Stimulated activated CD4-positive, alpha-beta T cell treated with anti-CD3 and anti-CD28 coated beads, Interleukin-1b, Interleukin-23, amount 100 ng/mL, for 24 hours (primary cell): ENCODE measurements around the gene GNA12.
"Not testable (repeated sequence)": the region's sequence is repeated elsewhere in the genome, so short reads cannot be mapped to it uniquely, and the experiment has no call there.

Experiments
- DNase-seq, 4 experiments: peaks; one replicate each; pipeline ENCODE4 v3.0.0-alpha.2; 2020; ENCODE audit warnings: low read depth in 4 of 4, low spot score in 1 of 4

Gene GNA12

DNA sequence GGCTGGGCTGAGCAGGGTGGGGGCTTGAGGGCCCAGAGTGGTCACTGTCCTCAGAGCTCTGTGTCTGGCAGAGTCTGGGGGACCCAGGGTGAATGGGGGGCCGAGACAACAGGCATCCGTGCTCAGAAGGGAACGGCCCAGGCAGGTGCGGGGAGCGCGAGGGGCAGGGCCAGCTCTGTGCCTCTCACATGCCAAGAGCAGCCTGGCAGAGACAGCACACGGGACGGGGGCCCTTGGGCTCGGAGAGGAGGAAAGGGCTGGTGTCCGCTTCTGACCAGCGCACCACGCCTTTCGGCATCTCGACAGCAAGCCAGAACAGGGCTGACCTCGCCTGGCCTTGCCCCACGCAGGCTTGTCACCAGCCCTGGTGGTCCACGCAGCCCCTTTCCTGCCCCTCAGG is 142.7 kb downstream of the GNA12 start:
- no peak for DNase-seq

- DNase-seq = no peak
Observed at GRCh38 chr7:2700141-2700850, 143.8 kb downstream of the GNA12 start.

- DNase-seq = no peak
Observed at GRCh38 chr7:2699289-2699620, 144.9 kb downstream of the GNA12 start.

GRCh38 chr7:2698581-2699288 is 145.4 kb downstream of the GNA12 start:
- peak in 2 of 4 experiments; percentile 20 to 37 for DNase-seq

DNA sequence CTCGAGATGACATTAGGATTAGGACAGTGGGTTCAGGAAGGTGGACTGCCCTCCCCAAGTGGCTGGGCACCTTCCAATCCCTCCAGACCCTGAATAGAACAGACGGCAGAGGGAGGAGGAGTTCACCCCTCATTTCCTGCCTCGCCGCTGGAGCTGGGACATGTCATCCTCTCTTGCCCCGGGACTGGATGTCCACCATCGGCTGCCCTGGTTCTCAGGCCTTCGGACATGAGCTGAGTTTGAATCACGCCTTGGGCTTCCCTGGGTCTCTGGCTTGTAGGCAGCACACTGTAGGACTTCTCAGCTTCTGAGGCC is 150.0 kb downstream of the GNA12 start:
- DNase-seq = not testable (repeated sequence)

- DNase-seq = not testable (repeated sequence)
Observed at GRCh38 chr7:2693420-2694121, 150.5 kb downstream of the GNA12 start.

- DNase-seq = no peak
Observed at GRCh38 chr7:2692543-2692942, 151.6 kb downstream of the GNA12 start.

DNA sequence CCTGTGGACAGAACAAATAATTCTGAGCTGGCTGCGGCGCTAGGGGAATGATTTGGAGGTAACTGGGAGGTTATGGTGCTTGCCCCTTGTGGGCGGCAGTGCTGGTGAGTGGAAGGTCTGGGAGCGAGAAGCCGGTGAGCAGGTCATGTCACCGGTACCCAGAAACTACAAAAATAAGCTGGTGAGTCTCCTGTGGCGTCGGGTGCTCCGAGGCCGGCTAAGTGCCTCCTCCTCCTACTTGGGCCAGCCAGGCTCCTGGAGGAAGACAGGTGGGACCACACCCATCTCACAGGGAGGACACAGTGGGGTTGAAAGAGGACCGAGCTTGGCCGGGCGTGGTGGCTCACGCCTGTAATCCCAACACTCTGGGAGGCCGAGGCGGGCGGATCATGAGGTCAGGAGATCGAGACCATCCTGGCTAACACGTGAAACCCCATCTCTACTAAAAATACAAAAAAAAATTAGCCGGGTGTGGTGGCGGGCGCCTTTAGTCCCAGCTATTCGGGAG is 152.1 kb downstream of the GNA12 start:
- not testable (repeated sequence) for DNase-seq

DNA sequence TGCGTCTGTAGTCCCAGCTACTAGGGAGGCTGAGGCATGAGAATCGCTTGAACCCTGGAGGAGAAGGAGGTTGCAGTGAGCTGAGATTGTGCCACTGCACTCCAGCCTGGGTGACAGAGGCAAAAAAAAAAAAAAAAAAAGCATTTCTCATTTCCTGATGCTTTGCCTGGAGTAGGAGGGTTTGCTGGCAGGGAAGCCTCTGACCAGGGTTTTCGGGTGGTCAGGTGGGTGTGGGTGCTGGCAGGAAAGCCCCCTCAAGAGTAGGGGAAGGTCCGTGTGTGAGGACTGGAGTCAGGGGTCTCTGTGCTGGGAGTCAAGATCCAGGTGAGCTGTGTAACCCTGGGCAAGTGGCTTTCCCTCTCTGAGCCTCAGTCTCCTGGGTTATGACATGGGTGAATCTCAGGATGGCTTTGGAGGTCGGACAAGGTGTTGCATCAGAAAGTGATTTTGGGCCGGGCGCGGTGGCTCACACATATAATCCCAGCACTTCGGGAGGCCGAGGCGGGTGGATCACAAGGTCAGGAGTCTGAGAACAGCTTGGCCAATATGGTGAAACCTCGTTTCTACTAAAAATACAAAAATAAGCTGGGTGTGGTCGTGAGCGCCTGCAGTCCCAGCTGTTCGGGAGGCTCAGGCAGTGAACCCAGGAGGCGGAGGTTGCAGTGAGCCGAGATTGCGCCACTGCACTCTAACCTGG is 152.9 kb downstream of the GNA12 start:
- DNase-seq = no peak

DNA sequence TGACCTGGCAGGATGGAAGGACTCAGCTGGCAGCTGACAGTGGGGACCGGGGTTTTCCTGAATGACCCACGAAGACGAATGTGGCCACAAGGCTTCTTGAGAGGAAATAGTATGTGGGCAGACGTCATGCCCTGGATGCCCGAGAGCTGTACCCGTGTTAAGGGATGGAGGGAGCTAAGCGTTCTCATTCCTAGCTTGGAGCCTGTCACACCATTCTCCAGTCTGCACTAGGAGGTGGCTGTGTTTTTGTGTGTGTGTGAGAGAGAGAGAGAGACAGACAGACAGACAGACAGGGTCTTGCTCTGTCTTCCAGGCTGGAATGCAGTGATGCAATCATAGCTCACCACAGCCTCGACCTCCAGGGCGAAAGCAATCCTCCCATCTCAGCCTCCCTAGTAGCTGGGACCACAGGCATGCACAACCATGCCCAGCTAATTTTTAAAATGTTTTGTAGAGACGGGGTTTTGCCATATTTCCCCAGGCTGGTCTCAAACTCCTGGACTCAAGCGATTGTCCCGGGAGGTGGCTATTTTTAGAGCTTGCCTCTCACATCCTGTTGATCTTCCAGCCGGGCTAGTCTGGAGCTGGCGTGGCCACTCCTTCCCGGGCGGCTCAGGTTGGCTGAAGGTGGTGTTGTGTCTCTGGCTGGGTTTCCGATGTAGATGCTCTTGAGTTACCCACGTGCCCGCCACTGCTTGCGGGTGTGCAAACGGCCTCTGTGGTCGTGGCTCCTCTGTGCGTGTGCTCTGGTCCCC is 154.0 kb downstream of the GNA12 start:
- no peak for DNase-seq

DNA sequence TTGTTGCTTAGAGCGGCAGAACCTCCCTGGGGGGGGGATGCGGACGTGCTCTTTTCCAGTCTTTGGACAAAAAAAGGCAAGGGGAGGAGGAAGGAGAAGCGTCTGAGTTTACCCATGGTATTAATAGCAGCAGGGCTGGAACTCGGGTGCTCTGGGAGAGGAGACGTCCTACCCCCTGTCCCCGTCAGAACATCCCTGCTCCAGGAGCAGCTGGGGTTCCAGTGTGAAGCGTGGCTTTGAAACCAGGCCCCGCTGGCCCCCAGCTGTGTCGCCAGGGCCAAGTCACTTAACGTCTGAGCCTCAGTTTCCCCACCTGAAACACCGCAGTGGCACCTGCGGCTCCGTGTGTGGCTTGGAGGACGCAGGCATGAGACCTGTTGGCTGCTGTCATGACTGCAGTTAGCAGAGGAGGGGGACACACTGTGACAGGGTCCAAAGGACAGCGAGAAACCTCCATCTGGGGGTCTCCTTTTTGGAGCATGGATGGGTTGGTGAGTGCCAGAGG is 154.7 kb downstream of the GNA12 start:
- DNase-seq = no peak

GRCh38 chr7:2688409-2689342 is 155.4 kb downstream of the GNA12 start:
- no peak for DNase-seq

DNA sequence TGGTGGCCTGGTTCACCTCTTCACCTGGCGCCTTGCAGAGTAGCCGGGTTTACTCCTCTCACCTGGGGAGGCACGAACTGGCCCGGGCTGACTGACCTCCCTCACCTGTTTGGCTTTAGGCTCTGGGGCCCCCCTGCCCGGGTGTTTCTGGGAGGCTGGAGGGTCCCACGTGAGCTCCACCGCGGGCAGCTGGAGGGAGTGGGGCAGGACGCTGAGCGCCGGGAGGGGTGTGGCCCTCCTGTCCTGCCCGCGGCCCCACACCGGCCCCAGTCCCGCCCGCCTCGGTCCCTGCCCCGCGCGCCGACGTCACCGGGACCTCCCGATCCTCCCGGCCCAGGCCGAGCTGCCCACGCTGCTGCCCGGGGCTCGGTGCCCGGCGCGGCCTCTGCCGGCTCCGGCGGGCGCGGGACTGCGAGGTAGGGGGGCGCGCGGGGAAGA is 156.2 kb downstream of the GNA12 start, which contains the start of gene AMZ1:
Gene AMZ1, plus strand, starts transcription at position 322 of the 438 bp plus-strand sequence. CDS start 12,250 bp downstream, outside the sequence.
- no peak for DNase-seq

GRCh38 chr7:2687338-2687869 is 156.7 kb downstream of the GNA12 start:
- no peak for DNase-seq

DNA sequence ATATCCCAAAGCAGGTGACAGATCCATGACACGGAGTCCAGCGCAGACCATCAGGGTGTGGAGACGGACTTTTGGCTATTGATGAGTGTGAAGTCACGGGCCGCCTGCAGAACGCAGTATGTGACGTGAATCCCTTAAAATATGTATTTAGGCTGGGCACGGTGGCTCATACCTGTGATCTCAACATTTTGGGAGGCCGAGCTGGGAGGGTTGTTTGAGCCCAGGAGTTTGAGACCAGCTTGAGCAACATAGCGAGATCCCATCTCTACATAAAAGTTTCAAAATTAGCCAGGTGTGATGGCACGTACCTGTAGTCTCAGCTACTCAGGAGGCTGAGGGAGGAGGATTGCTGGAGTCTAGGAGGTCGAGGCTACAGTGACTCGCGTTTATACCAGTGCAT is 158.0 kb downstream of the GNA12 start:
- DNase-seq = no peak

DNA sequence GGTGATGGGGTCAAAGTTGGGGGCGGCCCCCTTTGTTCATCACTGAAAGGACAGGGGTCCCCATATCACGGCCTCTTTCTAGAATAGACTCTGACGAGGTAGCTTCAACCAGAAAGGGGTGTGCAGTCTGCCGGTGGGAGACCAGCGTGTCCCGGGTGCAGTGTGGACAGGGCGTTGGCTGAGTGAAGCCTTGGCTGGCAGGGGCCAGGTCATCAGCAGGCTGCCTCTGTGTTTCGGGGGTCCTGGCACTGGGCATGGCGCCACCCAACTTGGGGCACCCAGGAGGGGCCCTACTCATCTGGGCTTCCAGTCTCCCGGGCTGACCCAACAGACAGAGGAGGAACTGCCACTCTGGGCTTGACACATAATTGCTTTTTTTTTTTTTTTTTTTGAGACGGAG is 159.6 kb downstream of the GNA12 start:
- no peak for DNase-seq

GRCh38 chr7:2681929-2682799 is 161.9 kb downstream of the GNA12 start:
- no peak for DNase-seq
